ENCODE data around the gene TMC4. TPM values are rescaled to one million over a fixed set of nuclear protein-coding genes. Genes with fewer than 3 reads are reported as not detected.

Gene TMC4
- total RNA-seq, 1 experiment from 2014 or later: 13.4 TPM

- CTCF ChIA-PET: interaction anchor here (1.9 kb wide), 1 partner anchor 24 kb away, joined by 10 read pairs; the partner anchor contains the start of gene CNOT3
- no TSS peak for BruUV-seq (replicated peaks)
Measured at GRCh38 chr19:54160854-54161253, 12.1 kb downstream of the TMC4 start.

GRCh38 chr19:54160182-54160811 is 12.7 kb downstream of the TMC4 start:
- TF ChIP-seq CTCF (conservative IDR thresholded peaks at IDR 0.05; ENCODE audit: low read depth, low read length) (no peak), EZH2phosphoT487 (IDR thresholded peaks at IDR 0.05; ENCODE audit: borderline replicate concordance, low read length) (no peak), EZH2 (IDR thresholded peaks at IDR 0.05; ENCODE audit: low read length, unreplicated experiment) (no peak)

More at GRCh38 chr19:54160854-54161253, 12.1 kb downstream of the TMC4 start:
- Histone ChIP-seq H3K79me2 (ENCODE audit: low read length) (peaks cover 23% of the 10 kb centered on the region), H2AFZ (ENCODE audit: low read length) (peak overlapping the region; percentile 69), H3K4me3 (ENCODE audit: low read length) (peak overlapping the region; percentile 71), H3K9ac (ENCODE audit: low read length) (peak overlapping the region; percentile 62), H3K36me3 (ENCODE audit: low read depth, low read length) (peaks cover 11% of the 10 kb centered on the region), H3K27ac (ENCODE audit: low read length) (no peak overlapping the region), H3K4me2 (ENCODE audit: low read length) (peak overlapping the region; percentile 82), H3K27me3 (ENCODE audit: low read length) (no peaks in the 10 kb centered on the region), H3K9me2 (replicated peaks; ENCODE audit: low read length) (no peaks in the 10 kb centered on the region), H4K20me1 (ENCODE audit: low read length) (no peaks in the 10 kb centered on the region), H3K9me3 (ENCODE audit: low read length) (no peaks in the 10 kb centered on the region), H3K4me1 (ENCODE audit: insufficient read depth, low read length) (peaks cover 38% of the 10 kb centered on the region), H3F3A (ENCODE audit: low read length, unreplicated experiment) (no peaks in the 10 kb centered on the region)
- TF ChIP-seq EZH2phosphoT487 (IDR thresholded peaks at IDR 0.05; ENCODE audit: borderline replicate concordance, low read length) (no peak), EZH2 (IDR thresholded peaks at IDR 0.05; ENCODE audit: low read length, unreplicated experiment) (no peak), CTCF (conservative IDR thresholded peaks at IDR 0.05; ENCODE audit: low read depth, low read length) (no peak)
- POLR2A ChIA-PET (ENCODE audit: unreplicated experiment): no interaction called here
- no peak for ATAC-seq
- peak; percentile 43 for DNase-seq
- intact Hi-C loops (cut with micrococcal nuclease): loop anchor here (5.0 kb wide), 1 partner anchor 41 kb away; the partner anchor contains the start of gene RPS9

More at GRCh38 chr19:54160182-54160811, 12.7 kb downstream of the TMC4 start:
- Histone ChIP-seq H3K9me2 (replicated peaks; ENCODE audit: low read length) (no peaks in the 10 kb centered on the region), H3K79me2 (ENCODE audit: low read length) (peaks cover 23% of the 10 kb centered on the region), H3K27me3 (ENCODE audit: low read length) (no peaks in the 10 kb centered on the region), H4K20me1 (ENCODE audit: low read length) (no peaks in the 10 kb centered on the region), H3K9ac (ENCODE audit: low read length) (peak overlapping the region; percentile 62), H3K4me1 (ENCODE audit: insufficient read depth, low read length) (peaks cover 38% of the 10 kb centered on the region), H3K9me3 (ENCODE audit: low read length) (no peaks in the 10 kb centered on the region), H3F3A (ENCODE audit: low read length, unreplicated experiment) (no peaks in the 10 kb centered on the region), H3K36me3 (ENCODE audit: low read depth, low read length) (peaks cover 14% of the 10 kb centered on the region), H3K4me2 (ENCODE audit: low read length) (peak overlapping the region; percentile 82), H2AFZ (ENCODE audit: low read length) (peak overlapping the region; percentile 69), H3K4me3 (ENCODE audit: low read length) (peak overlapping the region; percentile 71), H3K27ac (ENCODE audit: low read length) (peak overlapping the region; percentile 36)
- intact Hi-C loops (cut with micrococcal nuclease): loop anchor here (5.0 kb wide), 1 partner anchor 42 kb away; the partner anchor contains the start of gene RPS9
- DNase-seq (peak; percentile 43), ATAC-seq (peak; percentile 3)
- ChIA-PET POLR2A (ENCODE audit: unreplicated experiment) (interaction anchor here (0.6 to 1.6 kb wide), 5 partner anchors 9 to 33 kb away, joined by 3 to 5 read pairs (median 4); partner anchors contain the start of genes CNOT3 and MBOAT7), CTCF (interaction anchor here (0.5 to 1.9 kb wide), 2 partner anchors 23 to 132 kb away, joined by 4 to 10 read pairs; partner anchors contain the start of gene CNOT3)
- TSS peak; percentile 38 for BruUV-seq (replicated peaks)

All from PC-3 (cell line).